Posterior cingulate gyrus (tissue), 11 donors: ENCODE measurements around the gene BAMBI.

ENCODE experiments used
- DNase-seq, 10 donors: peaks; one replicate each; pipeline versions ENCODE4 v3.0.0 to v3.0.0-alpha.2; 2020 to 2021; ENCODE audit warnings: mixed read lengths in 3 of 10
- intact Hi-C: fragments of 100-400 bp; cut with DNase I; formaldehyde crosslinking; loops from one replicate; pipeline ENCODE4 v1.15.1; 2023

Gene BAMBI

DNA sequence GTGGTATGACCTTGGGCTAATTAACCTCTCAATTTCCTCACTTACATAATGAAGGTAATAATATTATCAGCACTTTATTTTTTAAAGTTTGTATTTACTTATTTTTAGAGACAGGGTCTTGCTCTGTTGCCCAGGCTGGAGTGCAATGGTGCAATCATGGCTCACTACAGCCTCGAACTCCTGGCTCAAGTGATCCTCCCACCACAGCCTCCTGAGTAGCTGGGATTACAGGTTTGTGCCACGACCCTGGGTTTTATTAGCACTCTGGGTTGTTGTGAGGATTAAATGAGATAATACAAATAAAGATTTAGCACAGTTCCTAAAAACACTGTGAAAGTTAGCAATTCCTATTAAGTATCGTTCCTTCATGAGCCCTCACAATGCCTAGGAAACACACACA is 14.7 kb downstream of the BAMBI start:
- intact Hi-C loops = no loop called here
- peak in 1 of 10 donors; percentile 22 for DNase-seq

DNA sequence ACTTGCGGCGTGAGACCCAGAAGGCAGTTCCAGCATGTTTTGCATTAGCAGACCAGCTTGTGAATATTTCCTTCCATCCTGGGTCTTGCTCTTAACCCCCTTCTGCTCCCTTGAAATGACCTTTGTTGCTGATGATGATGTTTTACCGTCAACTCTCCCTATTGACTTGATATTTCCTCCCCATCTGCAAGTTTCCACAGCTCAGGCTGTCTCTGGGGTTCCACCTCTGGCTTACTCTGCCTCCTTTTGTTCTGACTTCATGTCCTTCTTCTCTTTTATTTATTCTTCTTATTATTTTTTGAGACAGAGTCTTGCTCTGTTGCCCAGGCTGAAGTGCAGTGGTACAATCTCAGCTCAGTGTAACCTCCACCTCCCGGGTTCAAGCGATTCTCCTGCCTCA is 17.2 kb downstream of the BAMBI start:
- intact Hi-C loops = no loop called here
- DNase-seq = no peak

DNA sequence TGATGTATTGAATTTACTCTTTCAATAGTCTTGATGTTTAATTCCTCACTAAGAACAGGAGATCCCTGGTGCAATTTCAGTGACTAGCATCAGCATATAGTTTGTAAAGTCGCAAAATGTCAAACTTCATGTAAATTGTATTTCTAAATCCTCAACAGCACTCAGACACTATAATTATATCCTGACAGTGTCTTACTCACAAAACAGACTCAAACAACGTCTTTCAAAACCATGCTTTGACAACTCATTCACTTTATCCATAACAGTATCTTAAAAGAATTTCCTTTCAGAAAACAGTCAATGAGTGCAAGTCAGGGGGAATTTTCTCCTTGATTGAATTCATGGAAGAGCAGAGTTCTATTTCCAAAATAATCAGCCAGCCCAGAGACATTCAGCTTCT is 20.8 kb downstream of the BAMBI start:
- DNase-seq = no peak
- intact Hi-C loops = no loop called here

DNA sequence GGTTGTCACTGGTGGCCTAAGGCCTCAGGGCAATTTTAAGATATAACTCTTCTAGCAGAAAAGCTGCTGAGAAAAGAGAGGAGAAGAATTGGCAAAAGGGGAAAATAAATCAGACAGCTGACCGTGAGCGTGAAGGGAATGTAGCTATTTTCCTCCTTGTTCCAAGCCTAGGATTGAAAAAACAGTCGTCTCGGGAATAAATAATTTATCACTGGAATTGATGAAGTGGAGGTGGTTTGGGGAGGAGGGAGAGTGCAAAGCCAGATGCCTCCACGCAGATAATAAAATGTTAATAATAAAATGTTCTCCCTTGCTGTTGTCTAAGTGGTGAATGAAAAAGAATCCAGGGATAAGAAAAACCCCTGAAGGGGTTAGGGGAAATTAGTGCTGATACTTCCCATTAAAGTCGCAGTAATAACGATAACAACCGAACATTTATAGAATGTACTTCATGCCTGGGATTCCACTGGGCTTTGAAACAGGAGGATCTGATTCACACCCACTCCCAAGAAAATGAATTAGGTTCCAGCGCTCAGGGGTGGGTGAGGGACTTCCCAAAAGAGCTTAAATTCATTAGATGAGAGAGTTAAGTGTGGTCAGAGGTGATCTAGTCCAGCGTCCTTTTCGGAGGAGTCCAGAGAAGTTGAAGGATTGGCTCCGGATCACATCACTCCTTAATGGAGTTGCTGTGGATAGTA is 27.3 kb downstream of the BAMBI start:
- intact Hi-C loops = no loop called here
- DNase-seq = no peak

DNA sequence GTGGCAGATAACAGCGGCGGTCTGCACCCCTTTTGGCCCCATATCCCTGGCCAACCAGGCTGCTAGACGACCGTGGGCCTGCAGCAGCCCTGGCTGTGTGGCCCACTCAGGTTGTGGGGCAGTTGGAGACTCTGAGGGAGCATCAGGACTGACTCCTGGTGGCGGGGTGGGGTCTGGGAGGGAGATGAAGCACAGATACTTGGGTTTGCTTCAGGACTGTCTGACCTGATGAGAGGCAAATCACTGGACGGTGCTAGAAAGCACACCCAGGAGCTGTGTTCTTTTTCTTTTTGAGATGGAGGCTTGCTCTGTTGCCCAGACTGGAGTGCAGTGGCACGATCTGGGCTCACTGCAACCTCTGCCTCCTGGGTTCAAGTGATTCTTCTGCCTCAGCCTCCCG is 28.2 kb downstream of the BAMBI start:
- intact Hi-C loops = no loop called here
- no peak for DNase-seq

DNA sequence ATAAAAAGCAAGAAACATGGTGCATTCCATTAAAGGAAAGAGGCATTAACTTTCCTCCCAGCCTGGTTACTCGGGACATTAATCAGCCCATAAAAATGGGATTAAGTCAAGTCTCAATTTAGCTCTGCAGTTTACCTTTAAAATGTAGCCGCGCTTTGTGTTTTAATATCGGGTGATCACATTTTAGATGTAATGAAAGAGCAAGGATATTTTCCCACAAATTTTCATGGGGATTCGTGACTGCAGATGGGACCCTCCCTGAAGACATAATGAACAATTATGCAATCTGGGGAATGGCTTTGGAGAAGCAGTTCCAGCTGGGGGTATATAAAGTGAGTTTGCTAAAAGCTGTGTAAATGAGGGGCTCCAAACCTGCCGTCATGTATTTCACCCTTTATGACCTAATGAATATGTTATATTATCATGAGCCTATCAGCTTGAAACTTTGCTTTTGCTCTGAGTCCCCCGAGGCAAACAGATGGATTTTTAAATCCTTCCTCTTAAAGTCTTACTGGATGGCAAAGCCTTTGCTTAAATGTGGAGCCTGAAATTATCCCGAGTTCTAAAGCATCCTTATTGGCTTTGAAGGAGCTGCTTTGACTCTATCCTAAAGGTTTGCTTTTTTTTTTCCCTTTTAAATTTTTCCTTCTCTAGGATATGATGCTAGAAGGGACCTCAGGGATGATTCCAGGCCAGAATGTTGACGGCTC is 31.8 kb downstream of the BAMBI start:
- intact Hi-C loops = no loop called here
- no peak for DNase-seq

DNA sequence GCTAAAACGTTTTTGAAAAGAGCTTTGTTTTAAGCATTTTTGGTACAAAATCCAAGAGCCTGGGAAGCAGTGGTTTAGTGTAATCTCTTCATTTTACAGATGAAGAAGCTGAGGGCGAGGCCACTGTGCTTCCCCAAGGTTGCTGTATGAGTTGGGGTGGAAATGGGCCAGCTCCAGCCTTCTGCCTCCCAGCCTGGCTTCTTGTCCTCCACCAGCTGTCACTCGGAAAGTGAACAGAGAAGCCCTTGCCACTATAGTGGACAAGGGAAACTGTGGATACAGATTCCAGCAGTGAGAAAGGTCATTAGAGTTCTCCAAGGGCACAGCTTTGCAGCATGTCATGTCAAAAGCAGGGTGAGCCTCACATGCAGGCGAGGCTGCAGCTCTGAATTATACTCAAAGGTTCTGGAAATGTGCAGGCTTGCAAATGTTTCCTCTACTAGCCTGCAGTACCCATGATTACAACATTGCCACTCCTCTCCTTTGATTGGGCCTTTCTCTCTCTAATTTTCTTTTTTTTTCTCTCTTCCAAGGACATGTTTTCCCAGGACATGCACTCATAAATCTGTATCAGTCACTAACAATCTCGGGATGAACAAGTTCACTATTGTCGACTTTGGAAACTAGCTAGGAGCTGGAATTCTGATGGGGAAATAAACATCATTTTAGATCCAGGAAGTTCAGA is 33.0 kb downstream of the BAMBI start:
- DNase-seq = no peak

DNA sequence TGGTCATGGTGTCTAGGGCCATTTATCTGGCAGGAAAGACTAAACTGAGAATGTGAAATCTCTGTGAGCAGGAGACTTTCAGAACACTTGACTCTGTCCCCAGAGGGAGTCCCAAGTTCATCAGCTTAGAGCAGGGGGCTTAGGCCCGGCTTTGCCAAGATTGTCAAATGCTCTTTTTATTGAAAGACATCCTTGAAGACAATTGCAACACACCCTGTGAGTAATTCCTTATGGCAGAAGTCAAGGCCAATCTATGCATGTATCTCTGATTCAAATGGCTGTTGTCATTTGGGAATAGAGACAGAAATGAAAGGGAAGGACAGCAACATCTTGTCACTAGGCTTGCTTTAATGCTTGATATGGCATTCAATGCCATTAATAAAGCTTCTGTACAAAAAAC is 33.7 kb downstream of the BAMBI start:
- intact Hi-C loops = no loop called here
- no peak for DNase-seq

More for the DNA sequence above, 33.0 kb downstream of the BAMBI start:
- intact Hi-C loops = no loop called here

DNA sequence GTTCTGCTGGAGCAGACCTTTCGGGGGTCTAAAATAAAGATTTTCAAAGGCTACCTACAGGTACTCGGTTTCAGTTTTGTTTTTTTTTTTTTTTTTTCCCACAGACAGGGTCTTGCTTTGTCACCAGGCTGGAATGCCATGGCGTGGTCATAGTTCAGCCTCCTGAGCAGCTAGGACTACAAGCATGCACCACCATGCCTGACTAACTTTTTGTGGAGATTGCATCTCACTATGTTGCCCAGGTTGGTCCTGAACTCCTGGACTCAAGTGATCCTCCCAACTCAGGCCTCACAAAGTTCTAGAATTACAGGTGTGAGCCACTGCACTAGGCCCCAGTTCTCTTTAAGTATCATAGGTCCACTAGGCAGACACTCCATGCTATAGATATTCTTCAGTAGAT is 34.5 kb downstream of the BAMBI start:
- DNase-seq = no peak
- intact Hi-C loops = no loop called here

DNA sequence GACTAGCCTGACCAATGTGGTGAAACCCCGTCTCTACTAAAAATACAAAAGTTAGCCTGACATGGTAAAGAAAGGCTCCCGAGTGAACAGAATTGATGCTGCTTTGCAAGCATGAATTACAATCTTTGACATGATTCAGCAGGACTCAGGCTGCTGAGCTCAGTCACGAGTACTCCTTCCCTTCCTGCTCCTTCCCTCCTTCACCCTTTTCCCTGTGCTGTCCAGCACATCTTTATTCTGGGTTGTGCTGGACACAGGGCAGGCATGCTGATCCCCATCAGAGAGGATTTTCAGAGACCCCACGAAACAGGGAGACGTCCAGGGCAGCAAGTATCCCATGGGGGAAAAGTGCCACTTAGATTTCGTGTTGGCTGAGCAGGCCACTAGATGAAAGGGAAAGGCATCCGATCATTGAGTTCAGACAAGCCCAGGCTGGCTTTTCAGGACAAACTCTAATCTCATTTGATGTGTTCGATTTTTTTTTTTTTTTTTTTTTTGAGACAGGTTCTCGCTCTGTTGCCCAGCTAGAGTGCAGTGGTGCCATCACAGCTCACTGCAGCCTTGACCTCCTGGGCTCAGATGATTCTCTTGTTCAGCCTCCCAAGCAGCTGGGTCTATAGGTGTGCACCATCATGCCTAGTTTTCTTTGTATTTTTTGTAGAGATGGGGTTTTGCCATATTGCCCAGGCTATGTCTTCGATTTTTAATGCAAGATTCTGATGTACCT is 36.5 kb downstream of the BAMBI start:
- intact Hi-C loops = no loop called here
- no peak for DNase-seq

DNA sequence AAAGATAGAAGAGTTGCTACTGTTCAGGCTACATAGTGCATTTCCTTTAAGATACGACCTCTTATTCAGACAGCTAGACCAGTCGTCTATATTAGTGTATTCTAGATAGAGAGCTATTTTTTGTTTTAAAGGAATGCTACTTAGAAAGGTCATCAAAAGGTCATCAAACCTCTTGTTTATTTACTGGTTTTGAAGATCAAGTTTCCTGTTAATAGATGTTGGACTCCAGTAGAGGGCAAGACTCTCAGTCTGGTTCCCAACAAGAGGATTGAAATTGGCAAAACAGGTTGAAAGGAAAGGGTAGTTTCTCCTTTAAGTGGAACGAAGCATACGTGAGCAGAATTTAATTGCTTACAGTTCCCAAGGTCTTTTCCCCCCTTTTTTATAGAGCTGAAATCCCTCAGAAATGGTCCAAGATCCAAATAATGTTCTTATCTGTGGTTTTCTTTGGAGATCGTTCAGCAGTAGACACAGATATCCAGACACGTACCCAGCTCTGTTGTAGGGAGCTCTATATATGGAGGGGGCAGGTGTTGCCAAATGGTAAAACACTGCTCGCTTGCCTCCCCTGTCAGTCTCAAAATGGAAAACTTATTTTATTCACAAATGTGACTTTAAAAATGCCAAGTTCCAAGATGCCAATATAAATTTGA is 37.2 kb downstream of the BAMBI start:
- intact Hi-C loops = no loop called here
- DNase-seq = no peak

DNA sequence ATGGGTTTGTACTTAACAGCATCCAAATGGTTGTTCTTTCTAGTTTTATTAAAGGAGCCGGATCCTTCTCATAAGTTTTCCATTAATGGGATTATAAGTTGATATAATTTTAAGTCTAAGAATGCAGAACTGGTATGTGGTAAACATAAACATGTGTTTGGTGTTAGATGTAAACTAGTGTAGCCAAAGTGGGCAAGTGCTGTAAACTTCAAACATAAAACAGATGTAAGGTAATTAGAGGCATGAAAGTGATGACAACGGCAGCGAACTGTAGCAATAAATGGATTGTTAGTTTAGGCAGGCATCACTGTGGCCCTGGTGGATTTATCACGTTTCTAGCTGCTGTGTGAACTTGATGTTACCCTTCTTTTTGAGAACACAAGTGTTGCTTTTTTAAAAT is 37.9 kb downstream of the BAMBI start:
- no peak for DNase-seq
- intact Hi-C loops = no loop called here

DNA sequence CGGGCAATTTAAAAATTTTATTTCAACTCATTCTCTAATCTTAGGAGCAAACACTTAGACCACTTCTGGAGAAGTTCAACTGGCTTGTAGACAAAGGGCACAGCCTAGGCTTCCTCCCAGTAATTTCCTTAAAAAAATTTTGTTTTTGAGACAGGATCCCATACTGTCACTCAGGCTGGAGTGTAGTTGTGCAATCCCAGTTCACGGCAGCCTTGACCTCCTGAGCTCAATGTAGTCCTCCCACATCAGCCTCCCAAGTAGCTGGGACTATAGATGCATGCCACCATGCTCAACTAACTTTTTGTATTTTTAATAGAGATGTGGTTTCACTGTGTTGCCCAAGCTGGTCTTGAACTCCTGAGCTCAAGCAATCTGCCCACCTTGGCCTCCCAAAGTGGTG is 38.4 kb downstream of the BAMBI start:
- DNase-seq = no peak
- intact Hi-C loops = no loop called here

DNA sequence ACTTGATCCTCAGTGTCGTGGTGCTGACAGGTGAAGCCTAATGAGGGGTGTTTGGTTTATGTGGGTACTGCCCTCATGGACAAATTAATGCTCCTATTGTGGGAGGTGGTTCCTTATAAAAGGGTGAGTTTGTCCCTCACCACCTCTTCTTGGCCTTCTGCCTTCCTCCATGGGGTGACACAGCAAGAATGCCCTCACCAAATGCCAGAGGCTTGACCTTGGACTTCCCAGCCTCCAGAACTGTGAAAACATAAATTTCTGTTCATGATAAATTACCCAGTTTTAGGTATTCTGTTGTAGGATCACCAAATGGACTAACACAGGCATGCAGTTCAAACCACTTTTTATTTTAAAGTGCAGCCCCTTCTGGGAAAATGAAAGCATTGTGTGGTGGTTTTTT is 39.4 kb downstream of the BAMBI start:
- intact Hi-C loops = no loop called here
- DNase-seq = no peak

DNA sequence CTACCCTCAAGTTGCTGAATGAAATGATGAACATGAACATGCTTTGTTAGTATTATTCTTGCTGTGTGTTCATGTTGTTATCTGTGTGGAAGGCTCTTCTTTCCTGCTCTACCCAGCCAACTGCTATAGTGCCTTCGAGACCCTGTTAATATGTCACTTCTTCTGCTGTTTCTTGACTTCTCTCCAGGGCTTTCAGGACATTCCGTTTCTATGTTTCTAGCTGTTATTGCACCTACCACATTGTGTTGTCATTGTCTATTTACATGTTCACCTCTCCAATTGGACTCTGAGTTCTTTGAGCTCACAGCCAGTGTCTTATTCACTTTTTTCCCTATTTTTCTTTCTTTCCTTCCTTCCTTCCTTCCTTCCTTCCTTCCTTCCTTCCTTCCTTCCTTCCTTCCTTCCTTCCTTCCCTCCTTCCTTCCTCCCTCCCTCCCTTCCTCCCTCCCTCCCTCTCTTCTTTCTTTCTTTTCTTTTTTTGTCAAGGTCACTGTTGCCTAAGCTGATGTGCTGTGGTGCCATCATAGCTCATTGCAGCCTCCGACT is 40.4 kb downstream of the BAMBI start:
- no peak for DNase-seq
- intact Hi-C loops = no loop called here

DNA sequence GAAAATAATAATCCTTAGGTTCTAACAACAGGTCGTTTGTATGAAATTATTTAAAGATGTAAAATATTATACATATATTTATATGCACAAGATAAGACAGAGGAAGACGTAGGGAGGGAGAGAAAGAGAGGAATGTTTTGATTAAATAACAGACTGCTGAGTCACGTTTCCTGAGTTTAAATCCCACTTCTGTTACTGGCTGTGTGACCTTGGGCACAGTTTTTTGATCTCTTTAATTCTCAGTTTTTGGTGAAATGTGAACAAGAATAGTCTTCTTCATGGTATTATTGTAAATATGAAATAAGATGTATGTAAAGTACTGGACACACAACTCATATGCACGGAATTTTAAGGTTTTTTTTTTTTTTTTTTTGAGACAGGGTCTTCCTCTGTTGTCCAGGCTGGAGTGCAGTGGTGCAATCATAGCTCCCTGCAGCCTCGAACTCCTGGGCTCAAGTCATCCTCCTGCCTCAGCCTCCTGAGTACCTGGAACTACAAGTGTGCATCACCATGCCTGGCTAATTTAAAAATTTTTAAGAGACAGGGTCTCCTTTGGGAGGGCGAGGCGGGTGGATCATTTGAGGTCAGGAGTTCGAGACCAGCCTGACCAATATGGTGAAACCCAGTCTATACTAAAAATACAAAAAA is 42.6 kb downstream of the BAMBI start:
- intact Hi-C loops = loop anchor here (5.0 kb wide), 1 partner anchor 43 kb away; the partner anchor contains the start of gene BAMBI
- DNase-seq = no peak

DNA sequence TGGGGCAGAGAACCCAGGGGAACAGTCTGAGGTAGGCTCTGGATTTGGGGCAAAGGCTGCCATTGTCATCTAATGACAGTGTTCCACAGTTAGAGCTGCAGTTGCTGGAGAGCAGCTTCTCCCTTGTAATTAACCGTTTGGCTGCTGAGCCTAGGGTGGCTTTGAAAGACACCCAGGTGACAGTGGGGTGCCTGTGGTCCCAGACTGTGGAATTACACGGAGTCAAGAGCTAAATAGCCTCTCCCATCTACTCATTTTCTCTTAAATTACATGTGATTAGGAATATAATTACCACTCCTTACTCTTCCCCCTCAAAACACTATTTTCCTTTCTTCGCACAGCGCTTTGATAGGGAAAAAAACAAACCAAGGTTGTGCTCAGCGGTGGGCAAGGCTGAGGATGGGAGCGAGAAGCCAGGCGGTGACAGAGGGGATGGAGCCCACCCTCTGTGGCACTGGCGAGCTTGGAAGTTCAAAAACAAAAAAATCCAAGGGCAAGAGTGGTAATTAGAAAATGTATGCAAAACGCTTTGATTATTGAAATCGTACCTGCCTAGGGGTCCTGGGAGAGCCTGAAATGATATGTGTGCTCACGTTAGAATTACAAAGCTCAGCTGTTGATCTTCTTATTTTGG is 44.1 kb downstream of the BAMBI start:
- no peak for DNase-seq
- intact Hi-C loops = loop anchor here (5.0 kb wide), 1 partner anchor 44 kb away; the partner anchor contains the start of gene BAMBI

DNA sequence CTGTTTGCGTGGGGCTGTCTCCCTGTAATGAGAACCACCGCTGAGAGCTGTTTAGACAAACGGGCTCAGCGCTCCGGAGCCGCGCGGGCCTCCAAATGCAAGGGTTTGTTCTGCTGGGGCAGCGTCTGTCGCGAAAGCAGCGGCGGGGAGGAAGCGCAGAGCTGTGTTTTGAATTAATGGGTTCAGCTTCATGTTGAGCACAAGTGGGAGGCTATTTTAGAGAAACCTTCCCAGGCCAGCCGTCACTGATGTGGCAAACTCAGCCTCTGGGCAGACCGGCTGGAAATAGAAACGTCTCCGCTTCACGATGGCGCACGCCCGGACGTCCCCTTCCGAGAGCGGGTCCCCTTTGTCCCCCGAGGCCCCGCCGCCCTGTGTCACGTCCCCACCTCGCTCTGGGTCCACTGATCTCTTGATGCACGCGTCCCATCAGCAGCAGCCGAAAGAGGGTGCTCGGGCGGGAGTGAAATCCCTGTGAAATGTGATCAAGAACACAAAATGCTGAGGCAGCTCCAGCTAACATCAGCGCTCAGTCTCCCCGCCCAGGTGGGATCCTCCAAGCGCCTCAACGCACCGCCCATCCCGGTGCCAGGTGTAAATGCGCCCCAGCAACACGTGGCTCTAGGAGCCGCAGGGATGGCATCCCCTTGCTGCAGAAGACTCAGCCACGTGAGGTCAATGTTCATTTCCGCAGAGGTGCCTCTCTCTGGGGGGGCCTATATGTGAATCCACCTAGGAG is 44.9 kb downstream of the BAMBI start:
- DNase-seq = peak; percentile 33 to 95 (median 64)
- intact Hi-C loops = loop anchor here (5.0 kb wide), 1 partner anchor 45 kb away; the partner anchor contains the start of gene BAMBI
